ENCODE measurements around the gene RILPL1.
"Not testable (repeated sequence)": the region's sequence is repeated elsewhere in the genome, so short reads cannot be mapped to it uniquely, and the experiment has no call there.

Gene RILPL1

DNA sequence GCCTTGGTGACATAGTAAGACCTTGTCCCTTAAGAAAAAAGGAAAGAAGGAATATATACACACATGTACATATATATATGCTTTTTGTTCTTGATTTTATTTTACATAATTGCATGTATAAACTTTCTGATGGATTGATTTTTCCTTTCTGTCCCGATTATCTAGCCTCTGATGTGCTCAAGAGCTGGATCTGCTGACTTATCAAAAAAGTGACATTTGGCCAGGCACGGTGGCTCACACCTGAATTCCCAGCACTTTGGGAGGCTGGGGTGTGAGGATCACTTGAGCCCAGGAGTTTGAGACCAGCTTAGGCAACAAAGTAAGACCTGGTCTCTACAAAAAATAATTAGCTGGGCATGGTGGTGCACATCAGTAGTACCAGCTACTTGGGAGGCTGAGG is 63.5 kb downstream of the RILPL1 start:
- DNase-seq (ENCODE audit: low read depth in 1 of 2, low spot score in 1 of 2) = no peak

DNA sequence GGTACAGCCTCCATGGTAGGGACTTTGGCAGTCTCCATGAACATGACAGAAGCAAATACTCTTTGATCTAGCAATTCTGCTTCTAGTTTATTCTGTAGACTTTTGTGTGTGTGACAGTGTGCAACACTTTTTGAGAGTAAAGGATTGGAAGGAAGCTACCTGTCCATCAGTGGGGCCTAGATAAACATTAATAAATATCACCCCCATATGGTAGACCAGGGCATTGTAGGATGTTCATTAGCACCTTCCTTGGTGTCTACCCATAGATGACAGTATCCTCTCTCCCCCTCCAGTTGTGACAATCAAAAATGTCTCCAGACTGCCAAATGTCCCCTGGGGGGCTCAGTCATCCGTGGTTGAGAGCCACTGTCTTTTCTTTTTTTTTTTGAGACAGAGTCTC is 64.7 kb downstream of the RILPL1 start:
- no peak for DNase-seq (ENCODE audit: low read depth in 1 of 2, low spot score in 1 of 2)

DNA sequence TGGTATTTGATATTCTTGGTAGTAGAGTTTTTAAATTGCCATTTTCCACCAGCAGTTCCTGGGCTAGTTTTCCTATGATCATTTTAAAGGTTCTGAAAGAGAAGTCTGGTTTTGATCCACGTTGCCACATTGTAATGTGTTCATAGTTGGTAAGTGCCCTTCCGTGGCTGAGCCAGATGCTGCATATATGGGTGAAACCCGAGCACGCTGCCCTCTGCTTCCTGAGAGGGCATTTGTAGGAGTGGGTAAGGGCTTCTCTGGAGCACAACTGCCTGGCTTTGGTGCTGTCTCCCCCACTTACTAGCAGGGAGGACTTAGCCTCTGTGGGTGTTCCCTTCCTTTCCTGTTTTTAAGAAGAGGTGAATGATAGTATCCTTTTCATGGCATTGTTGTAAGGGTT is 68.4 kb downstream of the RILPL1 start:
- no peak for DNase-seq (ENCODE audit: low read depth in 1 of 2, low spot score in 1 of 2)

DNA sequence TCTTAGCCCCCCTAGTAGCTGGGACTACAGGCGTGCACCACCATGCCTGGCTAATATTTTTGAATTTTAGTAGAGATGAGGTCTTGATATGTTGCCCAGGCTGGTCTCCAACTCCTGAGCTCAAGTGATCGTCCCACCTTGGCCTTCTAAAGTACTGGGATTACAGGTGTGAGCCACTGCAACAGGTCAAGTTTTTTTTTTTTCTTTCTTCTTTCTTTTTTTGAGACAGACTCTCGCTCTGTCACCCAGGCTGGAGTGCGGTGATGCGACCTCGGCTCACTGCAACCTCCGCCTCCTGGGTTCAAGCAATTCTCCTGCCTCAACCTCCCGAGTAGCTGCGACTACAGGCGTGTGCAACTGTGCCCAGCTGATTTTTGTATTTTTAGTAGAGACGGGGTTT is 70.3 kb downstream of the RILPL1 start:
- not testable (repeated sequence) for DNase-seq (ENCODE audit: low read depth in 1 of 2, low spot score in 1 of 2)

DNA sequence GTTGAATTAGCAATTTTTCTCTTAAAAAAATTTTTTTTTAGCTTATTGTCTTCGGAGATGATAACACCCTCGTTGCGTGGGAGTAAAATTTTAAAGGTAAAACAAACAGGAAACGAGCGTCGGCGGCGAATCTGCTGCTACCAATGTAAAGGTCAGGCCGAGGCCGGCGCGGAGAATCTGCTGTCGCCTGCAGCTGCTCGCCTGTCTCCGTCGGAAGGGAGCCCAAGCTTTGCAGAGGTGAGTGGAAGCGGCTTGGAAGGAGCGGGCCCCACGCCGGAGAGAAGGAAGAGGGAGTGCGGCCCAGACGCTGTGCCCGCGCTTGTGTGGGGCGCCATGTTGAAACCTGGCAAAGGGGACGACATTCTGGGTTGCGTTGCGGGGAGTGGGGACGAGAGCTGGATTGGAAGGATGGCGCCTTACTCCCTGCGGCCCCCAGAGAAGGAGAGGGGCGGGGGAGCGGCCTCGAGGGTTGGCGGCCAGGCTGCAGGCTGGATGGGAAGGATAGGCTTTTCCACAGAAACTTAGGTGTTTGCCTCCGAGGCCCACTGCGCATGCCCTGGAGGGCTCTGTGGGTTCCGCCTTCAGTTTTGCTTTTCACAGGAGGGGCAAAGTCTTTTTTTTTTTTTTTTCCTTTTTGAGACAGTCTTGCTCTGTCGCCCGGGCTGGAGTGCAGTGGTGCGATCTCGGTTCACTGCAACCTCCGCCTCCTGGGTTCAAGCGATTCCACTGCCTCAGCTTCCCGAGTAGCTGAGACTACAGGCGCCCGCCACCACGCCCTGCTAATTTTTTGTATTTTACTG is 75.3 kb downstream of the RILPL1 start, which contains the start of gene SNRNP35:
TSS of gene SNRNP35 (plus strand) at position 160 of the 800 bp plus-strand sequence. CDS start 7,402 bp downstream, outside the sequence.
- DNase-seq (ENCODE audit: low read depth in 1 of 2, low spot score in 1 of 2) = peak; percentile 76 to 79

DNA sequence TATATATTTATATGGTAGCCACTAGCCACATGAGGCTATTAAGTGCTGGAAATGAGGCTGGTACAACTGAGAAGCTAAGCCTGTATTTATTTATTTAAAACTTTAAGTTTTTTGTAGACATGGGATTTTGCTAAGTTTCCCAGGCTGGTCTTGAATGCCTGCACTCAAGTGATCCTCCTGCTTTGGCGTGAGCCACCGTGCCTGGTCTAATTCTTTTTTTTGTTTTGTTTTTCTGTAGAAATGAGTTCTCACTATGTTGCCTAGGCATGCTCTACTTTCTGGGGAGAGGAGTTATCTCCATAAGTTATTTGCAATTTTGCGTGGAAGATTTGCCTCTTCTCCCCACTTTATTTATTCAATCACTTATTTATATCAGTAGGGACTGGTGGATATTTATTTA is 80.4 kb downstream of the RILPL1 start:
- DNase-seq (ENCODE audit: low read depth in 1 of 2, low spot score in 1 of 2) = no peak

DNA sequence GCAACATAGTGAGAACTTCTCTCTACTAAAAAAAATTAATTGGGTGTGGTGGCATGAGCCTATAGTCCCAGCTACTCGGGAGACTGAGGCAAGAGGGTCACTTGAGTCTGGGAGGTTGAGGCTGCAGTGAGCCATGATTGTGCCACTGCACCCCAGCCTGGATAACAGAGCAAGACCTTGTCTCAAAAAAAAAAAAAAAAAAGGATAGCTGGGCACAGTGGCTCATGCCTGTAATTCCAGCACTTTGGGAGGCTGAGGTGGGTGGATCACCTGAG is 81.3 kb downstream of the RILPL1 start:
- not testable (repeated sequence) for DNase-seq (ENCODE audit: low read depth in 1 of 2, low spot score in 1 of 2)

DNA sequence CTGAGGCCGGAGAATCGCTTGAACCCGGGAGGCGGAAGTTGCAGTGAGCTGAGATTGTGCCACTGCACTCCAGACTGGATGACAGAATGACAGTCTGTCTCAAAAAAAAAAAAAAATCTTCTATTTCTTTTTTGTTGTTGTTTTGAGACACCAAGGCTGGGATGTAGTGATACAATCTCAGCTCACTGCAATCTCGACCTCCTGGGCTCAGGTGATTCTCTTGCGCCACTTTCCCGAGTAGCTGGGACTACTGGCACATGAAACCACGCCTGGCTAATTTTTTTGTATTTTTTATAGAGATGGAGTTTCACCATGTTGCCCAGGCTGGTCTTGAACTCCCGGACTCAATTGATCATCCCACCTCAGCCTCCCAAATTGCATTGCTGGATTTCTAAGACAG is 82.9 kb downstream of the RILPL1 start:
- DNase-seq (ENCODE audit: low read depth in 1 of 2, low spot score in 1 of 2) = no peak

DNA sequence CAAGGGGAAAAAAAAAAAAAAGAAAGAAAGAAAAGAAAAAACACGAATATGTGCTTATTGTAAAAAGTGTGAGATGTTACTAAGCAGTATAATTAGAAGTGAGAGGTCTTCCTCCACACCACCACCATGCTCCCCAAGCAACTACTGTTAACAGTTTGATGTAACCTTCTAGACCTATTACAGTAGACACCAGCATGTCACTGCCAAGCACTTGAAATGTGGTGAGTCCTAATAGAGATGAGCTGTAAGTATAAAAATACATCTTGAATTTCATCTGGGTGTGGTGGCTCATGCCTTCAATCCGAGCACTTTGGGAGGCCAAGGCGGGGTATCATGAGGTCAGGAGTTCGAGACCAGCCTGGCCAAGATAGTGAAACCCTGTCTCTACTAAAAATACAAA is 83.7 kb downstream of the RILPL1 start:
- no peak for DNase-seq (ENCODE audit: low read depth in 1 of 2, low spot score in 1 of 2)

DNA sequence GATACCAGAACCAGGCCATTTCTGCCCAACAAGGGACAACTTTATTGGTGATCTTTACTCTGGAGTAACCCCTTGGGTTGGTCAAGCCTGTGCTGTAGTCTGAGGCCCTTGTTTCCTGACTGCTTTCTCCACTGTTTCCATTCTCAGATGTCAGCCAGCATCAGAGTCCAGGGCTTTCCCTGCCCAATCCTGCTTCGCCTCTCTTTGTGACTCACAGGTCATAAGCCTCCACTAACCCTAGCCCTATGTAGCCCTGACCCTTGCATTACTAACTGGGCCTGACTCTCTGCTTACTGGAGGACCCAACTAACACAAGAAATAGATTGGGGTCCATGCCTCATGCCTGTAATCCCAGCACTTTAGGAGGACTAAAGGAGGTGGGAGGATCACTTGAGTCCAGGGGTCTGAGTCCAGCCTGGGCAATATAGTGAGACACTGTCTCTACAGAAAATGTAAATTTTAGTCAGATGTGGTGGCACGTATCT is 84.2 kb downstream of the RILPL1 start:
- DNase-seq (ENCODE audit: low read depth in 1 of 2, low spot score in 1 of 2) = no peak

DNA sequence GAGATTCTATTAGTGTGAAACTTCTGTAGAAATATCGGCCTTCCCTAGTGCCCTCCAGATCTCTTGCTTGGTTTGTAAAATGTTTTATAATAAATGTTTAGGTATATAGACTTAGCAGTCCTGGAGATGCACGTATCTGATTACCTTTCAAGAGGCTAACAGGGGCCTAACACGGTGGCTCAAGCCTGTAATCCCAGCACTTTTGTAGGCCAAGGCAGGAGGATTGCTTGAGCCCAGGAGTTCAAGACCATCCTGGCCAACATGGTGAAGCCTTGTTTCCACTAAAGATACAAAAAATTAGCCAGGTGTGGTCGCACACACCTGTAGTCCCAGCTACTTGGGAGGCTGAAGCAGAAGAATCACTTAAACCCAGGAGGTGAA is 87.2 kb downstream of the RILPL1 start:
- no peak for DNase-seq (ENCODE audit: low read depth in 1 of 2, low spot score in 1 of 2)

DNA sequence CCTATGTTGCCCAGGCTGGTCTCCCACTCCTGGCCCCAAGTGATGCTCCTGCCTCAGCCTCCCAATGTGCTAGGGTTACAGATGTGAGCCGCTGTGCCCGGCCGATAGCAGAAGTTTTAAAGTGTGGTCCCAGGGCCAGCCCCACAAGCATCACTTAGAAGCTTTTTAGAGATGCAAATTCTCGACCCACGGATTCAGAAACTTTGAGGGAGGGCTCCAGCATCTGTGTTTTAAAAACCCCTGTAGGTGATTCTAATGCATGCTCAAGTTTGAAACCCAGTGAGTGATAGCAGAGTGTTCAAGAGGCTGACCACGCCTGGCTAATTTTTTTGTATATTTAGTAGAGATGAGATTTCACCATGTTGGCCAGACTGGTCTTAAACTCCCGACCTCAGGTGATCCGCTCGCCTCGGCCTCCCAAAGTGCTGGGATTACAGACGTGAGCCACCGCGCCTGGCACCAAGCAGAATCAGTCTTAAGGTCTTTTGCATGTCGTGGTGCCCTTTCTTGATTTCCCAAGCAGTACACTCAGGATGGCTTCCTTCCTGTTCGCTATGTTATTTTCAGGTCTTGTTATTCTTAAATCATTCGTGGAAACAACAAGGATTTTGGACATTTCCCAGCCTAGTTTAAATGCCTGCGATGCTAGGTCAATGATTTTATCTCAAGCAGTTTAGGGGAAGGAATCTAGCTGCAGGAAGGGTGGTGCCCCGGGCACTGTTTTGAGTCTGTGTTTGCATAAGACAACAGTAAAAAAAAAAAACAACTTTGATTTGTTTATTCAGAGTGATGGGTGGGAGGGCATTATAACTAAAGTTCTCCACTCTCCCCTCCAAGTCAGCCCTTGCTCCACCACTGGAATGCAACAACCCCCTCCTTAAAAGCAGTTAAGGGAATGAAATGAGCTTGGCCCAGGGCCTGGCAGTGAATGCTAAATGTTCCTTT is 87.9 kb downstream of the RILPL1 start:
- no peak for DNase-seq (ENCODE audit: low read depth in 1 of 2, low spot score in 1 of 2)

DNA sequence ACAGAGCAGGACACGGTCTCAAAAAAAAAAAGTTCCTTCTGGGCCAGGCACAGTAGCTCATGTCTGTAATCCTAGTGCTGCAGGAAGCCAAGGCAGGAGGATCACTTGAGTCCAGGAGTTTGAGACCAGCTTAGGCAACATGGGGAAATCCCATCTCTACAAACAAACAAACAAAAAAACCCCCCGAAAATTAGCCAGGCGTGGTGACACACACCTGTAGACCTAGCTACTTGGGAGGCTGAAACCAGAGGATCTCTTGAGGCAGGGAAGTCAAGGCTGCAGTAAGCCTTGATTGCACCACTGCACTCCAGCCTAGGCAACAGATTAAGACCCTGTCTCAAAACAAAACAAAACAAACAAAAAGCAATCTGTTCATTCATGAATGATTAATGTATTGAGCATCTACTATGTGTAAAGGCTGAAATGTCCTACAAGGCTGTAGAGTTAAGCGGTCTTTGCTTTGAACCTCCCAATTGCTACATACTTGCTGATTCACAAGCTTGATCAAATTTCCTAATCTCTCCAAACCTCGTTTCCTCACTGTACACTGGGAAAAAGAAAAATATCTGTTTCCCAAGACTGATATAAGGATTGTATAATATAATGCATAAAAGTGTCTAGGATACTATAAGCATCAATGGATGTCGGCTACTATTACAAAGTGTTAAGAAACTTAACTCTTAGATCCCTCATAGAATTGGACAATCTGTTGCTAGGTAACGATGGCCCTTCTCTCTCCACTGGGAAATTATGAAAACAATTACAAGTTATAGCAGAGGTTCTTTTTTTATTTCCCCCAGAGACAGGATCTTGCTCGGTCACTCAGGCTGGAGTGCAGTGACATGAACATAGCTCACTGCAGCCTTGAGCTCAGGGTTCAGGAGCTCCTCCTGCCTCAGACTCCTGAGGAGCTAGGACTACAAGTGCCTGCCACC is 89.2 kb downstream of the RILPL1 start:
- DNase-seq (ENCODE audit: low read depth in 1 of 2, low spot score in 1 of 2) = no peak

DNA sequence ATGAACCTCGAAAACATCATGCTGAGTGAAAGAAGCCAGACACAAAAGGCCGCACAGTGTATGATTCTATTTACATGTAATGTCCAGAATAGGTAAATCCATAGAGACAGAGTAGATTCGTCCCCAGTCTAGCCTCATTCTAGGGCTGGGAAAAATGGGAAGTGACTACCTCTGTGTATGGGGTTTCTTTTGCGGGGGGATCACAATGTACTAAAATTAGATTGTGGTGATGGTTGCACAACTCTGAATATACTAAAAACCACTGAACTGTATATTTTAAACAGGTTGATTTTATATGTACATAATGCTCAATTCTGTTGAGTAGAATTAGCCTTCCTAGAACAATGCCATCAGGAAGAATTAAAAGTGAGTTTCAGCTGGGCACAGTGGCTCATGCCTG is 90.7 kb downstream of the RILPL1 start:
- DNase-seq (ENCODE audit: low read depth in 1 of 2, low spot score in 1 of 2) = no peak

DNA sequence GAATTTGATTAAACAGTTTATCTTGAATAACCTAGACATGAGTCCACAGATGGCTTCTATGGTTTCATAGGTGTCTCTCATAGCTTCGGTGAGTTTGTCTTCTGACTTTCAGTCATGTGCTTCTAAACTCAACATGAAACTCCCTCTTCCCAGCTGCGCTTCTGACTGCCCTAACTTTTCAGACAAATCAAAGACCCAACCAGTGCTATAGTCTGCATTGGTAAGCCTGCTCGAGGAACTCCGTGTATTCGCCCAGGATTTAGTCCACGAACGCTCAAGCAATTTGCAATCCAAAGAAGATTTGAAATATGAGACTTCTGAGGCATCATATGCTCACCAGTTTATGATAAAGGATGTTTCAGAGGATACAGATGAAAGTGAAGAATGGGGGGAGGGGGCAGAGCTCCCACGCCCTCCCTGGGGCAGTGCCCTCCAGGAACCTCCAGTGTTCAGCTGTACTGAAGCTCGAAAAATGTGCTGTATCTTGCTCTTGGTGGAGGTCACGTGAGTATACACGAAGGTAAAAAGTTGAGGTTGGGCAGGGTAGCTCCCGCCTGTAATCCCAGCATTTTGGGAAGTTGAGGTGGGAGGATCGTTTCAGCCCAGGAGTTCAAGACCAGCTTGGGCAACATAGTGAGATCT is 91.9 kb downstream of the RILPL1 start:
- no peak for DNase-seq (ENCODE audit: low read depth in 1 of 2, low spot score in 1 of 2)

DNA sequence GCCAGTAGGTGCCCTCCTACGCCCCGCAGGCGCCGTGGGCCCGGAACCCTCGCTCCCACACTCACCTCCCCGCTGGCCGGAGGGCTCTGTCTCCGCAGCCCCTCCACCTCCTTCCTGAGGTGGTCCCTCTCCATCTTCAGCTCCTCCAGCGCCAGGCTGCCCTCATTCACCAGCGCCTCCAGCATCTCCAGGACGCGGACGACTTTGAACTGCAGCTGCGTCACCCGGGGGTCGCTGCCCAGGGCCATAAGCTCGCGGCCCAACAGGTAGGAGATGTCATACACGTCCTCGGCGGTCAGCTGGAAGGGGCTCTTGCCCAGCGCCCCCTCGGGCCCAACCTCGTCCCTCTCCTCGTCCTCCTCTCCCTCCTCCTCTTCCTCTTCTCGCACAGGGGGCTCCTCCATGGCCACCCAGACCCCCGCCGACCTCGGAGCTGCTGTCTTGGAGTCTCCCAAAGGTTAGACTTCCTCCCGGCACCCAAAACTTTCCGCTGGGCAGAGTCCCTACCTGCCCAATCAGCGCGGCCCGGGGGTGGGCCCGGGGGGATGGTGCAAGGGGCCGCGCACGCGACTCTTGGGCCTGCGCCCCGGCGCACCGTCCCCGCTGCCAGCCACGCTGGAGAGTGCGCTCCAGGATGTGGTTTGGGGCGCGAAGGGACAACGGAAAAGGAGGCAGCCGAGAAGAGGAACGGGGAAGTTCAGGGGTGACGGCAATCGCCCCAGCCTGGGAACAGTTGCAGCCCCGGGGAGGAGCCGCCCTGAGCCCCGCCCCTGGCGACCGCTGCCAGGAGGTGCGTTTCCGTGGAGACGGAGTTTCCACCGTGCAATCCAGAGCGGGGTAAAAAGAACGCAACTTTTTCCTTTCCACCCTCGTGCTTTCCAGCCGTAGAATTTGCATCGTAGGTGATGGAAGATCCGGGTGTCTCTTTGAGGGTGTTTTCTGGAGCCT is 97.2 kb downstream of the RILPL1 start, which contains the start of gene RILPL2:
TSS of gene RILPL2 (minus strand) at position 668 of the 948 bp plus-strand sequence. CDS start at position 404, 264 bp downstream.
- peak; percentile 85 to 91 for DNase-seq (ENCODE audit: low read depth in 1 of 2, low spot score in 1 of 2)

DNA sequence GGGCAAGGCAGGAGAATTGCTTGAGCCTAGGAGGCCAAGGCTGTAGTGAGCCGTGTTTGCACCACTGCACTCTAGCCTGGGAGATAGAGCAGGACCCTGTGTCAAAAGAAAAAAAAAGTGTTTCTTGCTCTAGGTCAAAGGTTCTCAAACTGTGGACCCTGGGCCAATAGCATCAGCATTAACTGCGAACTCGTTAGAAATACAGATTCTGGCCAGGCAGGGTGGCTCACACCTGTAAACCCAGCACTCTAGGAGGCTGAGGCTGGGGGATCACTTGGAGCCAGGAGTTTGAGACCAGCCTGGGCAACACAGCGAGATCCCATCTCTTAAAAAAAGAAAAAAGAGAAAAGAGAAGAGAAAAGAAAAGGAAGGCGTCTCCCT is 97.9 kb downstream of the RILPL1 start:
- no peak for DNase-seq (ENCODE audit: low read depth in 1 of 2, low spot score in 1 of 2)

DNA sequence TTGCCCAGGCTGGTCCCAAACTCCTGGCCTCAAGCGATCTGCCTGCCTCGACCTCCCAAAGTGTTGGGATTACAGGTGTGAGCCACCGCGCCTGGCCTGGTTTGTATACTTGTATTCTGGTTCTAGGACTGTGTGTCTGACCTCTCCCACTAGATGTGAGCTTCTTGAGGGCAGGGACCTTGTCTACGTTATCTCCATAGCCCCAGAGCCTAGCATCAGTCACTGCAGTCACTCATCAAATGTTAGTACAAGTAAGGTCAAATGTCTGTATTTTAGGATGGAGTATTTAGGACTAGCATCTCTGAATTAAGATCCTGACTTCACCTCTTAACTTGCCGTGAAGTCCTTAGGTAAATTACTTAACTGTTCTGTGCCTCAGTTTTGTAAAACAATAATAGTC is 99.9 kb downstream of the RILPL1 start:
- no peak for DNase-seq (ENCODE audit: low read depth in 1 of 2, low spot score in 1 of 2)

Data from activated CD4-positive, alpha-beta T cell treated with anti-CD3 and anti-CD28 coated beads, Interleukin-2, amount 50 U/mL, for 24 hours (primary cell).